IMR-90 (cell line): ENCODE results near the gene PDGFA. TPM values are rescaled to one million over a fixed set of nuclear protein-coding genes. Genes with fewer than 3 reads are reported as not detected.
A peak's percentile ranks its signal among the peaks of the same experiment; 100 is the strongest.

Experiments used
- ATAC-seq: fragments of 200-7000 bp; cut with Tn5 transposase; 2 replicates; pipeline ENCODE4 v1.9.1; 2020; ENCODE audit warnings: low read depth, mild to moderate bottlenecking, moderate library complexity
- BruUV-seq: library from RNA; stranded (reverse); fragments of 400-500 nt; replicated peaks from 2 replicates; lab custom pipeline; 2021; lab: Mats Ljungman, UMichigan
- CTCF ChIA-PET: fragments of 300-600 bp; formaldehyde crosslinking; extraction: SDS; loops from one replicate; lab custom pipeline; 2021; ENCODE audit warnings: antibody characterized with exemption; lab: Yijun Ruan, JAX
- POLR2A ChIA-PET: fragments of 300-600 bp; sonication (Branson Sonifier 250); formaldehyde crosslinking; loops from one replicate; lab custom pipeline; 2022; ENCODE audit warnings: antibody characterized with exemption; ENCODE audit not compliant: unreplicated experiment; lab: Charles Lee
- DNase-seq: peaks from one replicate; pipeline ENCODE4 v3.0.0; 2013
- H2AFZ ChIP-seq: replicated peaks from 2 replicates; pipeline ENCODE3; 2013; ENCODE audit warnings: low read length, mild to moderate bottlenecking; ENCODE audit not compliant: poor library complexity
- H2AK5ac ChIP-seq: 2 replicates; pipeline ENCODE4 v1.6.1; 2013; ENCODE audit warnings: low read depth, low read length, inconsistent platforms
- H2AK9ac ChIP-seq: replicated peaks from 2 replicates; pipeline ENCODE3; 2013; ENCODE audit warnings: mild to moderate bottlenecking, low read depth, low read length, moderate library complexity; ENCODE audit not compliant: poor library complexity
- H2BK120ac ChIP-seq: 2 replicates; pipeline ENCODE4 v1.6.1; 2013; ENCODE audit warnings: low read depth, low read length, inconsistent platforms
- H2BK15ac ChIP-seq: 3 replicates; pipeline ENCODE4 v1.6.1; 2013; ENCODE audit warnings: low read depth, low read length, inconsistent platforms
- H2BK20ac ChIP-seq: 2 replicates; pipeline ENCODE4 v1.6.1; 2013; ENCODE audit warnings: low read depth, mild to moderate bottlenecking, inconsistent platforms, low read length, moderate library complexity
- H2BK5ac ChIP-seq: 2 replicates; pipeline ENCODE4 v1.6.1; 2013; ENCODE audit warnings: mild to moderate bottlenecking, low read depth, low read length, inconsistent platforms; ENCODE audit not compliant: poor library complexity, severe bottlenecking
- H3K14ac ChIP-seq: replicated peaks from 2 replicates; pipeline ENCODE4 v1.6.1; 2013; ENCODE audit warnings: low read depth, low read length, inconsistent platforms
- H3K18ac ChIP-seq: 2 replicates; pipeline ENCODE4 v1.6.1; 2013; ENCODE audit warnings: low read depth, low read length, control low read depth
- H3K23ac ChIP-seq: 2 replicates; pipeline ENCODE4 v1.6.1; 2013; ENCODE audit warnings: low read depth, low read length, inconsistent platforms
- H3K27ac ChIP-seq: 2 replicates; pipeline ENCODE4 v1.5.1; 2013; ENCODE audit warnings: mild to moderate bottlenecking, control low read depth, low read length; ENCODE audit not compliant: insufficient read depth
- H3K27me3 ChIP-seq: 2 replicates; pipeline ENCODE4 v1.6.1; 2013; ENCODE audit warnings: low read length; ENCODE audit not compliant: control insufficient read depth, insufficient read depth
- H3K36me3 ChIP-seq: 2 replicates; pipeline ENCODE4 v1.6.1; 2013; ENCODE audit warnings: low read length, mixed read lengths; ENCODE audit not compliant: control insufficient read depth, insufficient read depth
- H3K4ac ChIP-seq: 2 replicates; pipeline ENCODE4 v1.6.1; 2013; ENCODE audit warnings: low read depth, low read length, inconsistent platforms
- H3K4me1 ChIP-seq: 2 replicates; pipeline ENCODE4 v1.6.1; 2013; ENCODE audit warnings: low read length, mixed read lengths; ENCODE audit not compliant: control insufficient read depth, insufficient read depth
- H3K4me2 ChIP-seq: 2 replicates; pipeline ENCODE4 v1.6.1; 2013; ENCODE audit warnings: low read depth, mild to moderate bottlenecking, control low read depth, low read length, moderate library complexity
- H3K4me3 ChIP-seq: 2 replicates; pipeline ENCODE4 v1.5.1; 2013; ENCODE audit warnings: low read depth, mild to moderate bottlenecking, control low read depth, low read length, moderate library complexity; ENCODE audit not compliant: insufficient read depth
- H3K56ac ChIP-seq: 2 replicates; pipeline ENCODE4 v1.6.1; 2013; ENCODE audit warnings: low read length, inconsistent platforms; ENCODE audit not compliant: insufficient read depth; ENCODE audit errors: extremely low read depth
- H3K79me1 ChIP-seq, 2 experiments: 2 replicates each; pipeline ENCODE4 v1.6.1; 2013; ENCODE audit warnings: low read length in 2 of 2, inconsistent platforms in 1 of 2, low read depth in 1 of 2
- H3K9ac ChIP-seq: 2 replicates; pipeline ENCODE4 v1.6.1; 2013; ENCODE audit warnings: low read depth, low read length, control low read depth
- H3K9me1 ChIP-seq: 2 replicates; pipeline ENCODE4 v1.6.1; 2013; ENCODE audit warnings: low read length, inconsistent platforms; ENCODE audit not compliant: insufficient read depth
- H3K9me3 ChIP-seq: 2 replicates; pipeline ENCODE4 v1.6.1; 2013; ENCODE audit warnings: low read length; ENCODE audit not compliant: control insufficient read depth, insufficient read depth
- H4K20me1 ChIP-seq: 2 replicates; pipeline ENCODE4 v1.6.1; 2013; ENCODE audit warnings: low read length, inconsistent platforms; ENCODE audit not compliant: insufficient read depth
- H4K5ac ChIP-seq: 2 replicates; pipeline ENCODE4 v1.6.1; 2013; ENCODE audit warnings: mild to moderate bottlenecking, low read depth, low read length, control low read depth
- H4K8ac ChIP-seq, 2 experiments: 2 replicates each; pipeline ENCODE4 v1.6.1; 2013; ENCODE audit warnings: low read depth in 2 of 2, low read length in 2 of 2, control low read depth in 1 of 2, inconsistent platforms in 1 of 2
- H4K91ac ChIP-seq: 2 replicates; pipeline ENCODE4 v1.6.1; 2013; ENCODE audit warnings: low read depth, low read length, inconsistent platforms; ENCODE audit not compliant: insufficient read depth
- CHD1 ChIP-seq: IDR thresholded peaks from 2 replicates; pipeline ENCODE4 v1.6.1; 2012; ENCODE audit warnings: low read depth, low read length, improper control_type of control experiment
- POLR2A ChIP-seq: IDR thresholded peaks from 2 replicates; pipeline ENCODE4 v1.6.1; 2012; ENCODE audit warnings: mild to moderate bottlenecking, low read depth, low read length
- RCOR1 ChIP-seq: IDR thresholded peaks from 2 replicates; pipeline ENCODE4 v1.6.1; 2012; ENCODE audit warnings: mild to moderate bottlenecking, low read length, improper control_type of control experiment; ENCODE audit not compliant: insufficient replicate concordance
- RFX5 ChIP-seq: IDR thresholded peaks from 2 replicates; pipeline ENCODE4 v1.8.0; 2012; ENCODE audit warnings: low read depth, mild to moderate bottlenecking, low read length, moderate library complexity
- USF2 ChIP-seq: fragments of 150-350 bp; IDR thresholded peaks from 2 replicates; pipeline ENCODE4 v1.6.1; 2017; ENCODE audit warnings: mild to moderate bottlenecking, antibody characterized with exemption, low read length, low read depth
- WGBS, 2 experiments: methylation state at CpG; one replicate each; pipeline versions ENCODE4 v1.1.5 to v1.1.7; 2013; ENCODE audit warnings: missing lambda C conversion rate in 2 of 2; ENCODE audit not compliant: insufficient read length in 1 of 2; ENCODE audit errors: extremely low coverage in 2 of 2; 5-methylcytosine and 5-hydroxymethylcytosine counted together
- dilution Hi-C: fragments of 300-500 bp; cut with HindIII; formaldehyde crosslinking; loops from one replicate; pipeline ENCODE4 v1.14.3; 2018; ENCODE audit warnings: low sequenced_read_pairs; ENCODE audit not compliant: unreplicated experiment
- in situ Hi-C: fragments of 300-500 bp; cut with MboI; formaldehyde crosslinking; loops from 3 replicates; pipeline ENCODE4 v1.14.3; 2019; ENCODE audit warnings: low sequenced_read_pairs, inconsistent platforms, mixed read lengths
- intact Hi-C: fragments of 100-400 bp; cut with micrococcal nuclease; formaldehyde crosslinking; loops from 2 replicates; pipeline ENCODE4 v1.10.0; 2022
- polyA plus RNA-seq, 3 experiments: library from polyadenylated mRNA; depleted of rRNA; stranded (reverse); fragments of >200 nt; gene quantifications; 2 replicates each; pipeline ENCODE4 v1.2.3, GENCODE V29; 2012; ENCODE audit warnings: low replicate concordance in 1 of 3
- total RNA-seq: library from RNA; depleted of rRNA; stranded (reverse); fragments of >200 nt; gene quantifications from 2 replicates; pipeline ENCODE4 v1.2.3, GENCODE V29; 2012

Gene PDGFA
- total and polyA plus RNA-seq, 2 of the 4 experiments (the other 2 are of a cell fraction), result 3.3 to 3.8 TPM

- Histone ChIP-seq H2AK5ac (no peak overlapping the region), H3K56ac (no peak overlapping the region), H2AK9ac (no peak overlapping the region), H3K18ac (no peak overlapping the region), H3K9ac (no peak overlapping the region), H4K5ac (no peak overlapping the region), H3K4me3 (no peak overlapping the region), H3K23ac (no peak overlapping the region), H3K4me2 (no peak overlapping the region), H2BK15ac (no peak overlapping the region), H2BK120ac (no peak overlapping the region), H4K91ac (no peak overlapping the region), H4K20me1 (no peaks in the 10 kb centered on the region), H2BK20ac (no peak overlapping the region), H3K9me1 (no peaks in the 10 kb centered on the region), H3K4ac (no peak overlapping the region), H3K9me3 (no peaks in the 10 kb centered on the region), H2AFZ (peak overlapping the region; percentile 21), H4K8ac (no peak overlapping the region), H3K27me3 (peaks cover 28% of the 10 kb centered on the region), H3K27ac (no peak overlapping the region), H3K36me3 (no peaks in the 10 kb centered on the region), H3K4me1 (peaks cover 5% of the 10 kb centered on the region), H2BK5ac (no peak overlapping the region), H3K79me1 (no peaks in the 10 kb centered on the region), H3K14ac (no peak overlapping the region)
- ChIA-PET CTCF (no interaction called here), POLR2A (no interaction called here)
- dilution Hi-C loops (no loop called here), intact Hi-C loops (no loop called here), in situ Hi-C loops (loop anchor here (10.0 kb wide), 1 partner anchor 342 kb away; the partner anchor contains the start of gene GET4)
- WGBS, 2 experiments, result 60% methylated on average over 13 of the region's 17 CpGs; no CpG with 5 or more reads in 1 of the 2 experiments
- DNase-seq (no peak), ATAC-seq (no peak)
- BruUV-seq, result no TSS peak
- TF ChIP-seq RFX5 (no peak), CHD1 (no peak), POLR2A (no peak), RCOR1 (no peak), USF2 (no peak)
These were observed 13.6 kb upstream of the PDGFA start for GRCh38 chr7:533266-533665.
